GM23338 (cell line): ENCODE results near the gene RAPGEF5. TPM values are rescaled to one million over a fixed set of nuclear protein-coding genes. Genes with fewer than 3 reads are reported as not detected.

Source experiments
- ATAC-seq: fragments of 200-7000 bp; cut with Tn5 transposase; 3 replicates; pipeline ENCODE4 v1.9.1; 2020
- DNase-seq: peaks from one replicate; pipeline ENCODE4 v3.0.0-alpha.2; 2015; ENCODE audit warnings: low spot score
- H2AFZ ChIP-seq: fragments of 200-600 bp; sonication (generic); 2 replicates; pipeline ENCODE4 v1.8.0; 2016; ENCODE audit warnings: antibody characterized with exemption, mild to moderate bottlenecking, moderate library complexity
- H3F3A ChIP-seq: fragments of 200-600 bp; sonication (generic); replicated peaks from 2 replicates; pipeline ENCODE4 v1.8.0; 2017; ENCODE audit warnings: antibody characterized with exemption, mixed run types, low read depth
- H3K27ac ChIP-seq: fragments of 200-600 bp; sonication (generic); 2 replicates; pipeline ENCODE4 v1.6.1; 2016; ENCODE audit warnings: low read depth
- H3K27me3 ChIP-seq: fragments of 200-600 bp; sonication (generic); 2 replicates; pipeline ENCODE4 v1.8.0; 2016; ENCODE audit warnings: mild to moderate bottlenecking, mixed run types, moderate library complexity; ENCODE audit not compliant: insufficient read depth
- H3K36me3 ChIP-seq: fragments of 200-600 bp; sonication (generic); 2 replicates; pipeline ENCODE4 v1.8.0; 2016; ENCODE audit warnings: mild to moderate bottlenecking; ENCODE audit not compliant: insufficient read depth
- H3K4me1 ChIP-seq: fragments of 200-600 bp; sonication (generic); 2 replicates; pipeline ENCODE4 v1.8.0; 2016; ENCODE audit warnings: mild to moderate bottlenecking, moderate library complexity; ENCODE audit not compliant: insufficient read depth
- H3K4me2 ChIP-seq: fragments of 200-600 bp; sonication (generic); 2 replicates; pipeline ENCODE4 v1.7.1; 2017; ENCODE audit warnings: mixed run types
- H3K4me3 ChIP-seq: fragments of 200-600 bp; sonication (generic); 2 replicates; pipeline ENCODE4 v1.6.1; 2016; ENCODE audit warnings: mixed run types
- H3K79me2 ChIP-seq: fragments of 200-600 bp; sonication (generic); replicated peaks from 2 replicates; pipeline ENCODE4 v1.8.0; 2017; ENCODE audit warnings: mild to moderate bottlenecking; ENCODE audit not compliant: insufficient read depth
- H3K9me2 ChIP-seq: fragments of 200-600 bp; sonication (generic); 2 replicates; pipeline ENCODE4 v1.8.0; 2017; ENCODE audit not compliant: insufficient read depth
- H4K20me1 ChIP-seq: fragments of 200-600 bp; sonication (generic); replicated peaks from 2 replicates; pipeline ENCODE4 v1.8.0; 2017; ENCODE audit warnings: mild to moderate bottlenecking; ENCODE audit not compliant: insufficient read depth
- H3K27ac Mint-ChIP-seq: 2 replicates; pipeline ENCODE4 v1.8.0; 2020; ENCODE audit warnings: inconsistent platforms, mild to moderate bottlenecking, moderate library complexity, mixed read lengths
- H3K27me3 Mint-ChIP-seq: 3 replicates; pipeline ENCODE4 v1.8.0; 2022; ENCODE audit warnings: low read depth, mild to moderate bottlenecking, moderate library complexity, mixed read lengths, inconsistent platforms; ENCODE audit not compliant: insufficient read depth, poor library complexity
- H3K36me3 Mint-ChIP-seq: 3 replicates; pipeline ENCODE4 v1.8.0; 2021; ENCODE audit warnings: low read depth, mild to moderate bottlenecking, inconsistent platforms, moderate library complexity, mixed read lengths
- H3K4me1 Mint-ChIP-seq: 3 replicates; pipeline ENCODE4 v1.8.0; 2020; ENCODE audit warnings: mild to moderate bottlenecking, inconsistent platforms, mixed read lengths
- H3K4me3 Mint-ChIP-seq: 3 replicates; pipeline ENCODE4 v1.8.0; 2021; ENCODE audit warnings: moderate library complexity, mild to moderate bottlenecking, inconsistent platforms, mixed read lengths
- H3K9me3 Mint-ChIP-seq: 3 replicates; pipeline ENCODE4 v1.8.0; 2020; ENCODE audit warnings: moderate library complexity, mild to moderate bottlenecking, inconsistent platforms, mixed read lengths
- CREB1 ChIP-seq: fragments of 250-450 bp; sonication (Bioruptor Pico); IDR thresholded peaks from 2 replicates; pipeline ENCODE4 v1.5.0; 2020; ENCODE audit warnings: low read depth, mild to moderate bottlenecking, moderate library complexity
- EZH2 ChIP-seq: fragments of 200-600 bp; sonication (generic); IDR thresholded peaks from one replicate; pipeline ENCODE4 v1.8.0; 2017; ENCODE audit warnings: antibody characterized with exemption, mild to moderate bottlenecking, low read depth; ENCODE audit not compliant: unreplicated experiment
- POLR2AphosphoS5 ChIP-seq: IDR thresholded peaks from 2 replicates; pipeline ENCODE4 v1.6.1; 2016; ENCODE audit warnings: antibody characterized with exemption, low read depth
- STAT1 ChIP-seq: IDR thresholded peaks from one replicate; pipeline ENCODE4 v1.6.1; 2016; ENCODE audit warnings: antibody characterized with exemption; ENCODE audit not compliant: unreplicated experiment
- ZNF114 ChIP-seq: fragments of 250-450 bp; sonication (Bioruptor Pico); IDR thresholded peaks from 2 replicates; pipeline ENCODE4 v1.5.0; 2020; ENCODE audit warnings: mild to moderate bottlenecking, moderate library complexity
- ZNF331 ChIP-seq: fragments of 250-450 bp; sonication (Bioruptor Pico); IDR thresholded peaks from 2 replicates; pipeline ENCODE4 v1.5.0; 2020; ENCODE audit warnings: low read depth, mild to moderate bottlenecking, moderate library complexity
- polyA plus RNA-seq: library from polyadenylated mRNA; unstranded; fragments of >200 nt; fragmentation: Nextera tagmentation; extraction: Ambion mirVana; gene quantifications from 2 replicates; pipeline ENCODE4 v1.2.1, GENCODE V29; 2016
- total RNA-seq: library from RNA; depleted of rRNA; stranded (reverse); fragments of >200 nt; shearing (Covaris generic); gene quantifications from 2 replicates; pipeline ENCODE4 v1.2.3, GENCODE V29; 2014
- TF ChIP-seq, protein P1 (sequence below), 2 experiments: fragments of 200-600 bp in 1 of 2; sonication (generic) in 1 of 2; conservative IDR thresholded peaks; 2 replicates each; pipeline versions ENCODE4 v1.5.1 to v1.6.1; 2016 to 2017; ENCODE audit warnings: antibody characterized with exemption in 2 of 2, low read depth in 2 of 2, mild to moderate bottlenecking in 2 of 2, moderate library complexity in 1 of 2
- TF ChIP-seq, protein P2 (sequence below): IDR thresholded peaks from 2 replicates; pipeline ENCODE4 v1.6.1; 2016; ENCODE audit warnings: antibody characterized with exemption
- TF ChIP-seq, protein P3 (sequence below): IDR thresholded peaks from one replicate; pipeline ENCODE4 v1.6.1; 2018; ENCODE audit warnings: antibody characterized with exemption; ENCODE audit not compliant: unreplicated experiment

Gene RAPGEF5
- total and polyA plus RNA-seq, 2 experiments from 2014 or later, result 6.3 to 13.1 TPM

DNA sequence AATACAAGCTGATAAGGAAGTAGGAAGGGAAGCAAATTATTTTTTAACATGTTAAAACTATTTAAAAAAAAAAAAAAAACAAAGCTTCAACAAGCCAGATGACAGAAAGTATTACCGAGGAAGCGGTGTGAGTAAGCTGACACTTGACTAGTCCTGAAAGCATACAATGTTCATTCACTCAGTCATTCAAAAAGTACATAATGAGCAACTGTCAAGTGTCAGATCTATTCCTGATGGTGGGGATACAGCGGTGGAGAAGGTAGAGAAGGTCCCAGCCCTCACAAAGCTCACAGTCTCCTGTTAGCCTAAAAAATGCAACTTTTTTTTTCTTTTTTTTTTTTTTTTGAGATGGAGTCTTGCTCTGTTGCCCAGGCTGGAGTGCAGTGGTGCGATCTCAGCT, 40.0 kb downstream of the RAPGEF5 start (continued):
- TF ChIP-seq, protein P1, sequence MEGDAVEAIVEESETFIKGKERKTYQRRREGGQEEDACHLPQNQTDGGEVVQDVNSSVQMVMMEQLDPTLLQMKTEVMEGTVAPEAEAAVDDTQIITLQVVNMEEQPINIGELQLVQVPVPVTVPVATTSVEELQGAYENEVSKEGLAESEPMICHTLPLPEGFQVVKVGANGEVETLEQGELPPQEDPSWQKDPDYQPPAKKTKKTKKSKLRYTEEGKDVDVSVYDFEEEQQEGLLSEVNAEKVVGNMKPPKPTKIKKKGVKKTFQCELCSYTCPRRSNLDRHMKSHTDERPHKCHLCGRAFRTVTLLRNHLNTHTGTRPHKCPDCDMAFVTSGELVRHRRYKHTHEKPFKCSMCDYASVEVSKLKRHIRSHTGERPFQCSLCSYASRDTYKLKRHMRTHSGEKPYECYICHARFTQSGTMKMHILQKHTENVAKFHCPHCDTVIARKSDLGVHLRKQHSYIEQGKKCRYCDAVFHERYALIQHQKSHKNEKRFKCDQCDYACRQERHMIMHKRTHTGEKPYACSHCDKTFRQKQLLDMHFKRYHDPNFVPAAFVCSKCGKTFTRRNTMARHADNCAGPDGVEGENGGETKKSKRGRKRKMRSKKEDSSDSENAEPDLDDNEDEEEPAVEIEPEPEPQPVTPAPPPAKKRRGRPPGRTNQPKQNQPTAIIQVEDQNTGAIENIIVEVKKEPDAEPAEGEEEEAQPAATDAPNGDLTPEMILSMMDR (conservative IDR thresholded peaks at IDR 0.05; ENCODE audit: low read depth in 2 of 2), result no peak
- TF ChIP-seq, protein P2, sequence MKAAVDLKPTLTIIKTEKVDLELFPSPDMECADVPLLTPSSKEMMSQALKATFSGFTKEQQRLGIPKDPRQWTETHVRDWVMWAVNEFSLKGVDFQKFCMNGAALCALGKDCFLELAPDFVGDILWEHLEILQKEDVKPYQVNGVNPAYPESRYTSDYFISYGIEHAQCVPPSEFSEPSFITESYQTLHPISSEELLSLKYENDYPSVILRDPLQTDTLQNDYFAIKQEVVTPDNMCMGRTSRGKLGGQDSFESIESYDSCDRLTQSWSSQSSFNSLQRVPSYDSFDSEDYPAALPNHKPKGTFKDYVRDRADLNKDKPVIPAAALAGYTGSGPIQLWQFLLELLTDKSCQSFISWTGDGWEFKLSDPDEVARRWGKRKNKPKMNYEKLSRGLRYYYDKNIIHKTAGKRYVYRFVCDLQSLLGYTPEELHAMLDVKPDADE, result no peak
- TF ChIP-seq CREB1, result no peak

DNA sequence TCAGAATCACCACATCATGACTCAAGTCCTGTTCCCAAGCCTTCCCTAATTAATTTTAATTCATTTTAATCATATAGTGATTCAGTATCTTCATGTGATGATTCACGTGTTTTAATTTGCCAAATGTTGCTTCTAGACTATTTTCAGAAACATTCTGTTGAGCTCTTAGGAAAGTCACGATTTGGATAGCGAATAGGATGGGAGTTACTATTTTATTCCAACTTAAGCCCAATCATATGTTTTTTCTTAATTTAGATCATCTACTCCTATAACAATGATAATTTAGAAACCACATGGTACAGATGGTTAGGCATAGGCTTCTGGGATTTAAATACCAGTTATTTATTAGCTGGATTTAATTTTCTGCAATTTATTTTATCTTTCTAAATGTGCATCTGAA, 49.1 kb downstream of the RAPGEF5 start:
- Histone ChIP-seq H3K27ac (no peak overlapping the region), H4K20me1 (no peaks in the 10 kb centered on the region), H3K4me3 (no peak overlapping the region), H3K4me2 (no peak overlapping the region), H3K4me1 (peaks cover 6% of the 10 kb centered on the region; the same call in 1 of the 2 replicates), H3F3A (no peaks in the 10 kb centered on the region), H3K79me2 (no peaks in the 10 kb centered on the region), H3K36me3 (peaks cover 16% of the 10 kb centered on the region; the same call in 1 of the 2 replicates), H3K27me3 (no peaks in the 10 kb centered on the region), H3K9me2 (no peaks in the 10 kb centered on the region), H2AFZ (no peak overlapping the region)
- H3K27me3 Mint-ChIP-seq, result no peaks in the 10 kb centered on the region
- TF ChIP-seq ZNF331 (CRISPR knock-in tag) (no peak), CREB1 (no peak), POLR2AphosphoS5 (no peak), EZH2 (no peak)
- TF ChIP-seq, protein P3, sequence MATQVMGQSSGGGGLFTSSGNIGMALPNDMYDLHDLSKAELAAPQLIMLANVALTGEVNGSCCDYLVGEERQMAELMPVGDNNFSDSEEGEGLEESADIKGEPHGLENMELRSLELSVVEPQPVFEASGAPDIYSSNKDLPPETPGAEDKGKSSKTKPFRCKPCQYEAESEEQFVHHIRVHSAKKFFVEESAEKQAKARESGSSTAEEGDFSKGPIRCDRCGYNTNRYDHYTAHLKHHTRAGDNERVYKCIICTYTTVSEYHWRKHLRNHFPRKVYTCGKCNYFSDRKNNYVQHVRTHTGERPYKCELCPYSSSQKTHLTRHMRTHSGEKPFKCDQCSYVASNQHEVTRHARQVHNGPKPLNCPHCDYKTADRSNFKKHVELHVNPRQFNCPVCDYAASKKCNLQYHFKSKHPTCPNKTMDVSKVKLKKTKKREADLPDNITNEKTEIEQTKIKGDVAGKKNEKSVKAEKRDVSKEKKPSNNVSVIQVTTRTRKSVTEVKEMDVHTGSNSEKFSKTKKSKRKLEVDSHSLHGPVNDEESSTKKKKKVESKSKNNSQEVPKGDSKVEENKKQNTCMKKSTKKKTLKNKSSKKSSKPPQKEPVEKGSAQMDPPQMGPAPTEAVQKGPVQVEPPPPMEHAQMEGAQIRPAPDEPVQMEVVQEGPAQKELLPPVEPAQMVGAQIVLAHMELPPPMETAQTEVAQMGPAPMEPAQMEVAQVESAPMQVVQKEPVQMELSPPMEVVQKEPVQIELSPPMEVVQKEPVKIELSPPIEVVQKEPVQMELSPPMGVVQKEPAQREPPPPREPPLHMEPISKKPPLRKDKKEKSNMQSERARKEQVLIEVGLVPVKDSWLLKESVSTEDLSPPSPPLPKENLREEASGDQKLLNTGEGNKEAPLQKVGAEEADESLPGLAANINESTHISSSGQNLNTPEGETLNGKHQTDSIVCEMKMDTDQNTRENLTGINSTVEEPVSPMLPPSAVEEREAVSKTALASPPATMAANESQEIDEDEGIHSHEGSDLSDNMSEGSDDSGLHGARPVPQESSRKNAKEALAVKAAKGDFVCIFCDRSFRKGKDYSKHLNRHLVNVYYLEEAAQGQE, result no peak
- no peak for ATAC-seq
- no peak for DNase-seq
- no peaks in the 10 kb centered on the region; the same call in 2 of the 3 replicates for H3K9me3 Mint-ChIP-seq
- no peak overlapping the region for H3K27ac Mint-ChIP-seq
- peaks cover 8% of the 10 kb centered on the region for H3K4me1 Mint-ChIP-seq
- no peak overlapping the region for H3K4me3 Mint-ChIP-seq
- peaks cover 31% of the 10 kb centered on the region for H3K36me3 Mint-ChIP-seq

DNA sequence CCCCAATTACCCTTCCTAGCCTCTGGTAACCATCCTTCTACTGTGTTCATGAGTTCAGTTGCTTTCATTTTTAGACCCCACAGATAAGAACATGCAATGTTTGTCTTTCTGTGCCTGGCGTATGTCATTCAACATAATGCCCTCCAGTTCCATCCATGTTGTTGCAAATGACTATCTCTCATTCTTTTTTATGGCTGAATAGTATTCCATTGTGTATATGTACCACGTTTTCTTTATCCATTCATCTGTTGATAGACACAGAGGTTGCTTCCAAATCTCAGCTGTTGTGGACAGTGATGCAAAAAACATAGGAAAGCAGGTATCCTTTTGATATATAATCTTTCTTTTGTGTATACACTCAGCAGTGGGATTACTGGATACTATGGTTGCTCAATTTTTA, 51.2 kb downstream of the RAPGEF5 start:
- no peak overlapping the region for H3K4me3 ChIP-seq
- ATAC-seq (no peak), DNase-seq (no peak)
- Mint-ChIP-seq H3K9me3 (no peaks in the 10 kb centered on the region; the same call in 2 of the 3 replicates), H3K36me3 (peaks cover 38% of the 10 kb centered on the region), H3K4me3 (no peak overlapping the region), H3K4me1 (peaks cover 8% of the 10 kb centered on the region), H3K27me3 (no peaks in the 10 kb centered on the region), H3K27ac (no peak overlapping the region)
- H3F3A ChIP-seq, result no peaks in the 10 kb centered on the region
- no peaks in the 10 kb centered on the region for H3K9me2 ChIP-seq
- no peaks in the 10 kb centered on the region for H3K27me3 ChIP-seq
- H3K4me1 ChIP-seq, result peaks cover 11% of the 10 kb centered on the region
- H3K4me2 ChIP-seq, result no peak overlapping the region
- H3K79me2 ChIP-seq, result no peaks in the 10 kb centered on the region
- H4K20me1 ChIP-seq, result no peaks in the 10 kb centered on the region
- peaks cover 16% of the 10 kb centered on the region; the same call in 1 of the 2 replicates for H3K36me3 ChIP-seq
- H2AFZ ChIP-seq, result no peak overlapping the region
- H3K27ac ChIP-seq, result no peak overlapping the region
- TF ChIP-seq, protein P3, result no peak
- TF ChIP-seq EZH2, result no peak
- no peak for TF ChIP-seq ZNF114
- TF ChIP-seq, protein P1 (conservative IDR thresholded peaks at IDR 0.05; ENCODE audit: low read depth in 2 of 2), result no peak
- TF ChIP-seq STAT1, result no peak
